Measurements from ENCODE around the gene FES.

Gene FES

GRCh38 chr15:90878660-90879059, 5.6 kb upstream of the FES start:
- POLR2A ChIA-PET, result no interaction called here
- DNase-seq (ENCODE audit: extremely low spot score), result no peak
- CTCF ChIA-PET, result no interaction called here
- TF ChIP-seq TARDBP (IDR thresholded peaks at IDR 0.05), result no peak
- TF ChIP-seq ELF4 (IDR thresholded peaks at IDR 0.05), result no peak
- TF ChIP-seq BHLHE40 (IDR thresholded peaks at IDR 0.05; ENCODE audit: borderline replicate concordance), result no peak

DNA sequence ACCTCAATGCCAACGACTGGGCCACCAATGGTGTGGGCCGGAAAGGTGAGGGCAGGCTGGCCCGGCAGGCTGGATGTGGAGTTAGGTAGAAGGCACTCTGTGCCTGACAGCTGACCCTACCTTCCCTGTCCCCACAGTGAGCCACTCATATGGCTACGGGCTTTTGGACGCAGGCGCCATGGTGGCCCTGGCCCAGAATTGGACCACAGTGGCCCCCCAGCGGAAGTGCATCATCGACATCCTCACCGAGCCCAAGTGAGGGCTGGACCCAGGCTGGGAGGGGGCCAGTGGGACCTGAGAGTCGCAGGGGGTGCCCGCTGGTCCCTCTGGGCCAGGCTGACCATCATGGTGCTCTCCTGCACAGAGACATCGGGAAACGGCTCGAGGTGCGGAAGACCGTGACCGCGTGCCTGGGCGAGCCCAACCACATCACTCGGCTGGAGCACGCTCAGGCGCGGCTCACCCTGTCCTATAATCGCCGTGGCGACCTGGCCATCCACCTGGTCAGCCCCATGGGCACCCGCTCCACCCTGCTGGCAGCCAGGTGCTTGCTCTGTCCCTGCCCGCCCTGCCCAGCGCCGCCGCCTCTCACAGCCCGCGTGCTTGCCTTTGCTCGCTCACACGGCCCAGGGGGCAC, 4.5 kb upstream of the FES start:
- no peak for DNase-seq (ENCODE audit: extremely low spot score)
- TF ChIP-seq BHLHE40 (IDR thresholded peaks at IDR 0.05; ENCODE audit: borderline replicate concordance) (no peak), SP1 (IDR thresholded peaks at IDR 0.05) (no peak), CTBP1 (IDR thresholded peaks at IDR 0.05; ENCODE audit: borderline replicate concordance) (no peak), LEF1 (IDR thresholded peaks at IDR 0.05; ENCODE audit: borderline replicate concordance) (no peak), L3MBTL2 (conservative IDR thresholded peaks at IDR 0.05) (no peak), HDGF (IDR thresholded peaks at IDR 0.05; ENCODE audit: borderline replicate concordance) (no peak), FOXK2 (IDR thresholded peaks at IDR 0.05) (no peak)
- TF ChIP-seq, protein P1, sequence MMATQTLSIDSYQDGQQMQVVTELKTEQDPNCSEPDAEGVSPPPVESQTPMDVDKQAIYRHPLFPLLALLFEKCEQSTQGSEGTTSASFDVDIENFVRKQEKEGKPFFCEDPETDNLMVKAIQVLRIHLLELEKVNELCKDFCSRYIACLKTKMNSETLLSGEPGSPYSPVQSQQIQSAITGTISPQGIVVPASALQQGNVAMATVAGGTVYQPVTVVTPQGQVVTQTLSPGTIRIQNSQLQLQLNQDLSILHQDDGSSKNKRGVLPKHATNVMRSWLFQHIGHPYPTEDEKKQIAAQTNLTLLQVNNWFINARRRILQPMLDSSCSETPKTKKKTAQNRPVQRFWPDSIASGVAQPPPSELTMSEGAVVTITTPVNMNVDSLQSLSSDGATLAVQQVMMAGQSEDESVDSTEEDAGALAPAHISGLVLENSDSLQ (IDR thresholded peaks at IDR 0.05), result no peak
- ChIA-PET POLR2A (interaction anchor here (0.6 kb wide), 1 partner anchor 163 kb away, joined by 3 read pairs; the partner anchor contains the start of gene BLM), CTCF (no interaction called here)

GRCh38 chr15:90880381-90881145, 3.7 kb upstream of the FES start:
- no peak for TF ChIP-seq ARNT (IDR thresholded peaks at IDR 0.05)
- TF ChIP-seq FOXM1 (IDR thresholded peaks at IDR 0.05; ENCODE audit: borderline replicate concordance), result no peak
- TF ChIP-seq FOXA1 (IDR thresholded peaks at IDR 0.05), result no peak
- TF ChIP-seq SUZ12 (IDR thresholded peaks at IDR 0.05), result no peak
- no peak for TF ChIP-seq ELF4 (IDR thresholded peaks at IDR 0.05)
- TF ChIP-seq TARDBP (IDR thresholded peaks at IDR 0.05), result no peak
- TF ChIP-seq NFRKB (IDR thresholded peaks at IDR 0.05), result no peak
- TF ChIP-seq, protein P1 (IDR thresholded peaks at IDR 0.05), result no peak
- TF ChIP-seq BHLHE40 (IDR thresholded peaks at IDR 0.05; ENCODE audit: borderline replicate concordance), result no peak
- no peak for TF ChIP-seq CTBP1 (IDR thresholded peaks at IDR 0.05; ENCODE audit: borderline replicate concordance)
- TF ChIP-seq HDGF (IDR thresholded peaks at IDR 0.05; ENCODE audit: borderline replicate concordance), result no peak
- no peak for TF ChIP-seq SP1 (IDR thresholded peaks at IDR 0.05)
- TF ChIP-seq ZNF384 (IDR thresholded peaks at IDR 0.05), result no peak
- TF ChIP-seq FOXK2 (IDR thresholded peaks at IDR 0.05), result no peak
- ChIA-PET POLR2A (interaction anchor here (1.3 kb wide), 1 partner anchor 23 kb away, joined by 4 read pairs; the partner anchor contains the start of gene MAN2A2), CTCF (no interaction called here)
- DNase-seq (ENCODE audit: extremely low spot score), result no peak

DNA sequence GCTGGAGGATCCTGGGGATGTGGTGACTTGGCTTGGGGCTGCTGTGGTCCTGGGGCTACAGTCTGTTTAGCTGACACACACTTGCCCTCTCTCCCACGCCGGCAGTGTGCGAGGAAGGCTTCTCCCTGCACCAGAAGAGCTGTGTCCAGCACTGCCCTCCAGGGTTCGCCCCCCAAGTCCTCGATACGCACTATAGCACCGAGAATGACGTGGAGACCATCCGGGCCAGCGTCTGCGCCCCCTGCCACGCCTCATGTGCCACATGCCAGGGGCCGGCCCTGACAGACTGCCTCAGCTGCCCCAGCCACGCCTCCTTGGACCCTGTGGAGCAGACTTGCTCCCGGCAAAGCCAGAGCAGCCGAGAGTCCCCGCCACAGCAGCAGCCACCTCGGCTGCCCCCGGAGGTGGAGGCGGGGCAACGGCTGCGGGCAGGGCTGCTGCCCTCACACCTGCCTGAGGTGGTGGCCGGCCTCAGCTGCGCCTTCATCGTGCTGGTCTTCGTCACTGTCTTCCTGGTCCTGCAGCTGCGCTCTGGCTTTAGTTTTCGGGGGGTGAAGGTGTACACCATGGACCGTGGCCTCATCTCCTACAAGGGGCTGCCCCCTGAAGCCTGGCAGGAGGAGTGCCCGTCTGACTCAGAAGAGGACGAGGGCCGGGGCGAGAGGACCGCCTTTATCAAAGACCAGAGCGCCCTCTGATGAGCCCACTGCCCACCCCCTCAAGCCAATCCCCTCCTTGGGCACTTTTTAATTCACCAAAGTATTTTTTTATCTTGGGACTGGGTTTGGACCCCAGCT, 2.9 kb upstream of the FES start:
- CTCF ChIA-PET, result interaction anchor here (0.9 kb wide), 1 partner anchor 21 kb away, joined by 3 read pairs; no protein-coding TSS in a partner anchor
- TF ChIP-seq NFRKB (IDR thresholded peaks at IDR 0.05) (no peak), ELF4 (IDR thresholded peaks at IDR 0.05) (no peak), BHLHE40 (IDR thresholded peaks at IDR 0.05; ENCODE audit: borderline replicate concordance) (no peak)
- no peak for DNase-seq (ENCODE audit: extremely low spot score)
- POLR2A ChIA-PET, result interaction anchor here (1.3 kb wide), 1 partner anchor 22 kb away, joined by 4 read pairs; the partner anchor contains the start of gene MAN2A2

DNA sequence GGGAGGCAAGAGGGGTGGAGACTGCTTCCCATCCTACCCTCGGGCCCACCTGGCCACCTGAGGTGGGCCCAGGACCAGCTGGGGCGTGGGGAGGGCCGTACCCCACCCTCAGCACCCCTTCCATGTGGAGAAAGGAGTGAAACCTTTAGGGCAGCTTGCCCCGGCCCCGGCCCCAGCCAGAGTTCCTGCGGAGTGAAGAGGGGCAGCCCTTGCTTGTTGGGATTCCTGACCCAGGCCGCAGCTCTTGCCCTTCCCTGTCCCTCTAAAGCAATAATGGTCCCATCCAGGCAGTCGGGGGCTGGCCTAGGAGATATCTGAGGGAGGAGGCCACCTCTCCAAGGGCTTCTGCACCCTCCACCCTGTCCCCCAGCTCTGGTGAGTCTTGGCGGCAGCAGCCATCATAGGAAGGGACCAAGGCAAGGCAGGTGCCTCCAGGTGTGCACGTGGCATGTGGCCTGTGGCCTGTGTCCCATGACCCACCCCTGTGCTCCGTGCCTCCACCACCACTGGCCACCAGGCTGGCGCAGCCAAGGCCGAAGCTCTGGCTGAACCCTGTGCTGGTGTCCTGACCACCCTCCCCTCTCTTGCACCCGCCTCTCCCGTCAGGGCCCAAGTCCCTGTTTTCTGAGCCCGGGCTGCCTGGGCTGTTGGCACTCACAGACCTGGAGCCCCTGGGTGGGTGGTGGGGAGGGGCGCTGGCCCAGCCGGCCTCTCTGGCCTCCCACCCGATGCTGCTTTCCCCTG, 2.2 kb upstream of the FES start:
- POLR2A ChIA-PET, result interaction anchor here (1.3 kb wide), 1 partner anchor 21 kb away, joined by 4 read pairs; the partner anchor contains the start of gene MAN2A2
- no peak for DNase-seq (ENCODE audit: extremely low spot score)
- TF ChIP-seq SP1 (IDR thresholded peaks at IDR 0.05) (no peak), HDGF (IDR thresholded peaks at IDR 0.05; ENCODE audit: borderline replicate concordance) (no peak), TARDBP (IDR thresholded peaks at IDR 0.05) (no peak), FOXK2 (IDR thresholded peaks at IDR 0.05) (no peak), CTBP1 (IDR thresholded peaks at IDR 0.05; ENCODE audit: borderline replicate concordance) (no peak), ZNF384 (IDR thresholded peaks at IDR 0.05) (no peak), ARNT (IDR thresholded peaks at IDR 0.05) (no peak), ELF4 (IDR thresholded peaks at IDR 0.05) (no peak), LEF1 (IDR thresholded peaks at IDR 0.05; ENCODE audit: borderline replicate concordance) (no peak), NFRKB (IDR thresholded peaks at IDR 0.05) (no peak), BHLHE40 (IDR thresholded peaks at IDR 0.05; ENCODE audit: borderline replicate concordance) (no peak), SUZ12 (IDR thresholded peaks at IDR 0.05) (no peak)
- TF ChIP-seq, protein P1 (IDR thresholded peaks at IDR 0.05), result no peak
- CTCF ChIA-PET, result interaction anchor here (0.9 kb wide), 1 partner anchor 20 kb away, joined by 3 read pairs; no protein-coding TSS in a partner anchor

All from HEK293T (cell line).